Glutamatergic neuron (in vitro differentiated cells): ENCODE results near the gene CCDC183. TPM values are rescaled to one million over a fixed set of nuclear protein-coding genes. Genes with fewer than 3 reads are reported as not detected.
"Not testable (repeated sequence)": the region's sequence is repeated elsewhere in the genome, so short reads cannot be mapped to it uniquely, and the experiment has no call there.

ENCODE experiments used
- DNase-seq: peaks from one replicate; pipeline ENCODE4 v3.0.0; 2022
- H3K27ac Mint-ChIP-seq: one replicate; pipeline ENCODE4 v1.8.0; 2020; ENCODE audit warnings: mild to moderate bottlenecking, mixed read lengths, inconsistent platforms; ENCODE audit not compliant: unreplicated experiment
- H3K27me3 Mint-ChIP-seq: one replicate; pipeline ENCODE4 v1.8.0; 2020; ENCODE audit warnings: mild to moderate bottlenecking, moderate library complexity, mixed read lengths, inconsistent platforms; ENCODE audit not compliant: unreplicated experiment
- H3K36me3 Mint-ChIP-seq: one replicate; pipeline ENCODE4 v1.8.0; 2020; ENCODE audit warnings: mild to moderate bottlenecking, mixed read lengths, inconsistent platforms; ENCODE audit not compliant: unreplicated experiment
- H3K4me1 Mint-ChIP-seq: one replicate; pipeline ENCODE4 v1.8.0; 2020; ENCODE audit warnings: mild to moderate bottlenecking, low read depth, mixed read lengths, inconsistent platforms; ENCODE audit not compliant: unreplicated experiment
- H3K4me3 Mint-ChIP-seq: one replicate; pipeline ENCODE4 v1.8.0; 2020; ENCODE audit warnings: mild to moderate bottlenecking, mixed read lengths, inconsistent platforms; ENCODE audit not compliant: unreplicated experiment
- H3K9me3 Mint-ChIP-seq: one replicate; pipeline ENCODE4 v1.8.0; 2020; ENCODE audit warnings: mild to moderate bottlenecking, moderate library complexity, mixed read lengths, inconsistent platforms; ENCODE audit not compliant: unreplicated experiment
- CTCF ChIP-seq: fragments of 200-600 bp; sonication (generic); IDR thresholded peaks from one replicate; pipeline ENCODE4 v1.5.0; 2021; ENCODE audit not compliant: partially characterized antibody, unreplicated experiment
- total RNA-seq: library from RNA; stranded (reverse); fragmentation: NEBNext Ultra II Directional; extraction: Animal tissue kit (Norgen Biotek cat#: 25700); gene quantifications from one replicate; pipeline ENCODE4 v1.2.1, GENCODE V29; 2021; ENCODE audit not compliant: unreplicated experiment

CCDC183 gene
- total RNA-seq, 1 donor from 2014 or later, result 20.0 TPM

DNA sequence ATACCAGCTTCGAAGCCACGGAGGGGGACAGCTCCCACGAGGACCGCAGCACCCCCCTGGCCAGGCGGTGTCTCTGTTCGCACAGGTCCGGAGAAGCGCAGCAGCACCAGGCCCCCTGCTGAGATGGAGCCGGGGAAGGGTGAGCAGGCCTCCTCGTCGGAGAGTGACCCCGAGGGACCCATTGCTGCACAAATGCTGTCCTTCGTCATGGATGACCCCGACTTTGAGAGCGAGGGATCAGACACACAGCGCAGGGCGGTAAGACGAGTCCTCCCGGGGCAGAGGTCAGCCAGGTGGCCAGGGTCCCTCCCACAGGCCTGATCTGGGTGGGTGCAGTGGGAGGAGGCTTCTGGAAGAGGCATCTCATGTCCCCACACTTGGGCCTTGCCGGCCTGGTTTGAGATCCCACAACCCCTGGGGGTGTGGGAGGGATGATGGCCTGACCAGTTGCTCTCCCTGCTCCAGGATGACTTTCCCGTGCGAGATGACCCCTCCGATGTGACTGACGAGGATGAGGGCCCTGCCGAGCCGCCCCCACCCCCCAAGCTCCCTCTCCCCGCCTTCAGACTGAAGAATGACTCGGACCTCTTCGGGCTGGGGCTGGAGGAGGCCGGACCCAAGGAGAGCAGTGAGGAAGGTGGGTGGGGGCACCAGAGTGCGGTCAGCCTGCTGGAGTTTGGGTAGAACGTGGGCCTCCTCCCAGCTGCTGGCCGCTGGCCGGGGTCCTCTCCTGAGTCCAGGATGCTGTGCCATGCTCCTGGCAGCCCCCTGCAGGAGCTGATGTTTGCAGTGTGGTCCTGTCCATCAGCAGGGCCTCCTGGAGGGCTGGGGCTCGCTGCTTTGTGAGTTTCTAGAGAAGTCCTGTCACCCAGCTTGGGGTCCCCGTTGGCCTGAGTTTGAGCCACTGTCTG, 43.3 kb downstream of the CCDC183 start:
- Mint-ChIP-seq H3K4me3 (peak overlapping the region; percentile 47), H3K36me3 (no peaks in the 10 kb centered on the region), H3K9me3 (peaks cover 7% of the 10 kb centered on the region), H3K27me3 (peaks cover 11% of the 10 kb centered on the region), H3K4me1 (peaks cover 9% of the 10 kb centered on the region), H3K27ac (peak overlapping the region; percentile 83)
- DNase-seq, result no peak
- no peak for TF ChIP-seq CTCF

GRCh38 chr9:136840140-136840876, 44.2 kb downstream of the CCDC183 start:
- TF ChIP-seq CTCF, result no peak
- peaks cover 9% of the 10 kb centered on the region for H3K4me1 Mint-ChIP-seq
- H3K27me3 Mint-ChIP-seq, result peaks cover 9% of the 10 kb centered on the region
- DNase-seq, result no peak
- peak overlapping the region; percentile 47 for H3K4me3 Mint-ChIP-seq
- H3K27ac Mint-ChIP-seq, result peak overlapping the region; percentile 83
- H3K36me3 Mint-ChIP-seq, result no peaks in the 10 kb centered on the region
- peaks cover 7% of the 10 kb centered on the region for H3K9me3 Mint-ChIP-seq

GRCh38 chr9:136840877-136841645, 44.9 kb downstream of the CCDC183 start:
- Mint-ChIP-seq H3K9me3 (peaks cover 7% of the 10 kb centered on the region), H3K27ac (peak overlapping the region; percentile 72), H3K36me3 (no peaks in the 10 kb centered on the region), H3K4me3 (no peak overlapping the region), H3K4me1 (peaks cover 9% of the 10 kb centered on the region), H3K27me3 (peaks cover 9% of the 10 kb centered on the region)
- DNase-seq, result peak; percentile 72
- no peak for TF ChIP-seq CTCF

DNA sequence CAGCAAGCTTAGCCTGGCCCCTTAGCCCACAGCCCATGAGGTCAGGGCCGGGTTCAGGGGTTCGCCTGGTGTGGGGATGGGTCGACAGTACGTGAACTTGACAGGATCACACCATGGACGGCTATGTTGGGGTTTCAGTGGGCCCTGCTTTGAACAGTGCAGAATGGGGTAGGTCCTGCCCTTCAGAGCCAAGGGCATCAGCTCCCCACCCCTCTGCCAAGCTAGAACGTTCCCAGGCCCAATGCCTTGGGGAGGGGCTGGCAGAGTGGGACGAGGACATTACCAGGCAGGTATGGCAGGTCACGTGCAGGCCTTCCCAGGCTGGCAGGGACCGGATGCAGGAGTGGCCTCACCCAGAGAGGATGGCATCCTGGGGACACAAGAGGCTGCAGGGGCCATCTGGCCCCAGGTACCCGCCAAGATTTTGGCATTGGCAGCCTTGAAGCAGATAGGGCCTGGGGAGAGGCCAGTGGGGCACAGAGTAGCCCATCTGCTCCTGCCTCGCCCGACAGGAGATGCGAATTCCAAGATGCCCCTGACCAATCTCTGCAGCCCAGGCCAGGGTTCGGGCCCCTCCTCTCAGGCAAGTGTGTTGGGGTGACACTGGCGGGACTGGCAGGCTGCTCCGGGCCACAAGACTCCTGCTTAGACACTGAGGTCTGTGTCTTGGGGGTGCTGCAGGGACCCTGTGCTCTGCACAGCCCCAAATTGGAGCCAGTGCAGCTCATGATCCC, 45.7 kb downstream of the CCDC183 start:
- not testable (repeated sequence) for DNase-seq, H3K9me3 Mint-ChIP-seq, H3K27me3 Mint-ChIP-seq, H3K4me1 Mint-ChIP-seq, H3K36me3 Mint-ChIP-seq
- Mint-ChIP-seq H3K4me3 (peak overlapping the region; percentile 72), H3K27ac (peak overlapping the region; percentile 89)
